DOHH2 (cell line): ENCODE results near the gene DRC3.

ENCODE experiments used
- CTCF ChIP-seq: fragments of 200-600 bp; sonication (generic); IDR thresholded peaks from one replicate; pipeline ENCODE4 v1.5.1; 2014; ENCODE audit warnings: antibody characterized with exemption, mild to moderate bottlenecking, low read depth, low read length; ENCODE audit not compliant: poor library complexity, severe bottlenecking
- EZH2phosphoT487 ChIP-seq: fragments of 200-600 bp; sonication (generic); IDR thresholded peaks from 2 replicates; pipeline ENCODE4 v1.6.1; 2017; ENCODE audit warnings: borderline replicate concordance, mild to moderate bottlenecking, antibody characterized with exemption, low read length, moderate library complexity, mixed read lengths

DNA sequence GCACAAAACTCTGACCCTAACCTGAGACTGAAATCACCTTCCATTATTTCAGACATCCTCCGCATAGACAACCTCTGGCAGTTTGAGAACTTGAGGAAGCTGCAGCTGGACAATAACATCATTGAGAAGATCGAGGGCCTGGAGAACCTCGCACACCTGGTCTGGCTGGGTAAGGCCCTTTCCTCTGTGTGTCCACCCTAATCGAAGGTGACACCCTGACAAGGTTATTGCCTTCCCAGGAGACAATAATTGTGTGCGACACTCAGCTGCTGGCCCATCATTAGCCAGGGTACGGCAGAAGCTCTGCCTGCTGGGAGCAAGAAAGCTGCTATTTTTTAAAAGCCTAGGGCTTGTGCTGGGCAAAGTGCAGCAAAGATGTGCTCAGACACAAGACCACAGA lies 11.1 kb downstream of the DRC3 start:
- no peak for TF ChIP-seq CTCF
- no peak for TF ChIP-seq EZH2phosphoT487
